ENCODE data around the gene DCAF7. TPM values are rescaled to one million over a fixed set of nuclear protein-coding genes. Genes with fewer than 3 reads are reported as not detected.

DCAF7 gene
- polyA plus RNA-seq, 1 of the 3 experiments (the other 2 are of a cell fraction), result 63.5 TPM

DNA sequence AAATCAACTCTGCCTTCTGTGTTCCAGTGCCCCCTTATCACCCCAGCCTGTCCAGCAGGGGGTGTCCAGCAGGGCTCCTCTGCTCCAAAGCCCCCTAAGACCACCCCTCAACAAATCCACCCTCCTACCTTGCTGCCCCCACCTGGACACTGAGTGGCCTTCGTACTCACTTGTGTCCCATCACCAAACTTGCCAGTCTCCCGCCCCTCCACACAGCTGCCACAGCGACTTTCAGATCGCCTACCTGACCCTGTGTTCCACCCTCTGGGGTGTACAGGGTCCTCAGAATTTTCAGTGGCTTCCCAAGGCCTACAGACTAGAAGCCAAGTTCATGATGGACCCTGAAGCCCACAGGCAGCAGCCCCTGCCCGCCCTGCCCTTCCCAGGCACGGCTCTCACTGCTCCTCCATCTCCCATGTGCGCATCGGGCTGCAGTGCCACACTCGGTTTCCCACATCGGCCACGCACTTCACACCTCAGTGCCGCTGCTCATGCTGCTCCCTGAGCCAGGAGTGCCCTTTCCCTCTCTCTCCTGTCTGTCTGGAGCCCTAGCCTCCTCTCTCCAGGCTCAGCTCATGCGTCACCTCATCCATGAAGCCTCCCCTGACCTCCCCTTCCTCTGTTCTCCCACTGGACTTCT, 15.3 kb upstream of the DCAF7 start:
- H3K36me3 ChIP-seq (replicated peaks in 1 of 2; ENCODE audit: control insufficient read depth in 1 of 2, insufficient read depth in 2 of 2, low read length in 1 of 2), result no peaks in the 10 kb centered on the region
- H3F3A ChIP-seq (replicated peaks; ENCODE audit: insufficient read depth), result no peaks in the 10 kb centered on the region
- no peak overlapping the region for H3K27ac ChIP-seq (ENCODE audit: low read depth in 2 of 2, low read length in 1 of 2)
- ChIA-PET CTCF (interaction anchor here (0.6 to 1.2 kb wide), 4 partner anchors 8 to 56 kb away, joined by 3 to 5 read pairs (median 3); no protein-coding TSS in a partner anchor), POLR2A (no interaction called here)
- TF ChIP-seq, protein P1, sequence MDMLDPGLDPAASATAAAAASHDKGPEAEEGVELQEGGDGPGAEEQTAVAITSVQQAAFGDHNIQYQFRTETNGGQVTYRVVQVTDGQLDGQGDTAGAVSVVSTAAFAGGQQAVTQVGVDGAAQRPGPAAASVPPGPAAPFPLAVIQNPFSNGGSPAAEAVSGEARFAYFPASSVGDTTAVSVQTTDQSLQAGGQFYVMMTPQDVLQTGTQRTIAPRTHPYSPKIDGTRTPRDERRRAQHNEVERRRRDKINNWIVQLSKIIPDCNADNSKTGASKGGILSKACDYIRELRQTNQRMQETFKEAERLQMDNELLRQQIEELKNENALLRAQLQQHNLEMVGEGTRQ (IDR thresholded peaks at IDR 0.05; ENCODE audit: borderline replicate concordance, low read depth, low read length), result no peak
- TF ChIP-seq, protein P2, sequence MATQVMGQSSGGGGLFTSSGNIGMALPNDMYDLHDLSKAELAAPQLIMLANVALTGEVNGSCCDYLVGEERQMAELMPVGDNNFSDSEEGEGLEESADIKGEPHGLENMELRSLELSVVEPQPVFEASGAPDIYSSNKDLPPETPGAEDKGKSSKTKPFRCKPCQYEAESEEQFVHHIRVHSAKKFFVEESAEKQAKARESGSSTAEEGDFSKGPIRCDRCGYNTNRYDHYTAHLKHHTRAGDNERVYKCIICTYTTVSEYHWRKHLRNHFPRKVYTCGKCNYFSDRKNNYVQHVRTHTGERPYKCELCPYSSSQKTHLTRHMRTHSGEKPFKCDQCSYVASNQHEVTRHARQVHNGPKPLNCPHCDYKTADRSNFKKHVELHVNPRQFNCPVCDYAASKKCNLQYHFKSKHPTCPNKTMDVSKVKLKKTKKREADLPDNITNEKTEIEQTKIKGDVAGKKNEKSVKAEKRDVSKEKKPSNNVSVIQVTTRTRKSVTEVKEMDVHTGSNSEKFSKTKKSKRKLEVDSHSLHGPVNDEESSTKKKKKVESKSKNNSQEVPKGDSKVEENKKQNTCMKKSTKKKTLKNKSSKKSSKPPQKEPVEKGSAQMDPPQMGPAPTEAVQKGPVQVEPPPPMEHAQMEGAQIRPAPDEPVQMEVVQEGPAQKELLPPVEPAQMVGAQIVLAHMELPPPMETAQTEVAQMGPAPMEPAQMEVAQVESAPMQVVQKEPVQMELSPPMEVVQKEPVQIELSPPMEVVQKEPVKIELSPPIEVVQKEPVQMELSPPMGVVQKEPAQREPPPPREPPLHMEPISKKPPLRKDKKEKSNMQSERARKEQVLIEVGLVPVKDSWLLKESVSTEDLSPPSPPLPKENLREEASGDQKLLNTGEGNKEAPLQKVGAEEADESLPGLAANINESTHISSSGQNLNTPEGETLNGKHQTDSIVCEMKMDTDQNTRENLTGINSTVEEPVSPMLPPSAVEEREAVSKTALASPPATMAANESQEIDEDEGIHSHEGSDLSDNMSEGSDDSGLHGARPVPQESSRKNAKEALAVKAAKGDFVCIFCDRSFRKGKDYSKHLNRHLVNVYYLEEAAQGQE (IDR thresholded peaks at IDR 0.05; ENCODE audit: low read depth, low read length), result no peak
- TF ChIP-seq CHD2 (IDR thresholded peaks at IDR 0.05; ENCODE audit: low read length, partially characterized antibody) (no peak), EZH2phosphoT487 (IDR thresholded peaks at IDR 0.05; ENCODE audit: borderline replicate concordance, low read depth) (no peak), FOXM1 (IDR thresholded peaks at IDR 0.05; ENCODE audit: low read depth) (no peak), RCOR1 (IDR thresholded peaks at IDR 0.05; ENCODE audit: low read length) (no peak), GABPA (IDR thresholded peaks at IDR 0.05; ENCODE audit: low read depth) (no peak), ELF1 (IDR thresholded peaks at IDR 0.05) (no peak), TEAD4 (IDR thresholded peaks at IDR 0.05; ENCODE audit: borderline replicate concordance, insufficient read depth) (no peak), FOXJ3 (CRISPR knock-in tag; IDR thresholded peaks at IDR 0.05) (no peak), SIN3A (IDR thresholded peaks at IDR 0.05; ENCODE audit: borderline replicate concordance, low read depth, low read length) (no peak)
- TF ChIP-seq, protein P3, sequence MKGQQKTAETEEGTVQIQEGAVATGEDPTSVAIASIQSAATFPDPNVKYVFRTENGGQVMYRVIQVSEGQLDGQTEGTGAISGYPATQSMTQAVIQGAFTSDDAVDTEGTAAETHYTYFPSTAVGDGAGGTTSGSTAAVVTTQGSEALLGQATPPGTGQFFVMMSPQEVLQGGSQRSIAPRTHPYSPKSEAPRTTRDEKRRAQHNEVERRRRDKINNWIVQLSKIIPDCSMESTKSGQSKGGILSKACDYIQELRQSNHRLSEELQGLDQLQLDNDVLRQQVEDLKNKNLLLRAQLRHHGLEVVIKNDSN (IDR thresholded peaks at IDR 0.05; ENCODE audit: borderline replicate concordance, low read depth), result no peak
- no peak overlapping the region for H3K9ac ChIP-seq
- H3K79me2 ChIP-seq (ENCODE audit: insufficient read depth), result no peaks in the 10 kb centered on the region
- H3K4me2 ChIP-seq, result no peak overlapping the region
- H3K4me1 ChIP-seq (ENCODE audit: control insufficient read depth in 1 of 2, insufficient read depth in 2 of 2, low read depth in 1 of 2, low read length in 1 of 2), result peaks cover 0 to 22% of the 10 kb centered on the region in 2 experiments; a peak in 1 of 4 replicates
- H3K9me3 ChIP-seq, result no peaks in the 10 kb centered on the region
- peak; percentile 15 for DNase-seq
- H3K27me3 ChIP-seq (ENCODE audit: insufficient read depth), result peaks cover 17% of the 10 kb centered on the region; the same call in 1 of the 2 replicates
- no peak overlapping the region for H2AFZ ChIP-seq (ENCODE audit: low read depth)
- no peaks in the 10 kb centered on the region for H3K9me2 ChIP-seq
- no peak overlapping the region for H3K4me3 ChIP-seq (ENCODE audit: low read depth in 2 of 2, low read length in 1 of 2)
- H4K20me1 ChIP-seq (ENCODE audit: insufficient read depth), result no peaks in the 10 kb centered on the region
- 71% methylated on average over 13 of the region's 13 CpGs for WGBS (ENCODE audit: low lambda C conversion rate)

Data from SK-N-SH (cell line).